Effector memory CD4-positive, alpha-beta T cell (primary cell): ENCODE results near the gene TBC1D25.

ENCODE experiments used
- DNase-seq, 3 donors: peaks; one replicate each; pipeline ENCODE4 v3.0.0-alpha.2; 2020
- H3K27ac ChIP-seq: 2 replicates; pipeline ENCODE4 v1.7.0; 2013; ENCODE audit warnings: mild to moderate bottlenecking, low read length, moderate library complexity; ENCODE audit not compliant: insufficient read depth, poor library complexity, severe bottlenecking
- H3K27me3 ChIP-seq: replicated peaks from 2 replicates; pipeline ENCODE4 v1.7.0; 2013; ENCODE audit warnings: mild to moderate bottlenecking, low read length; ENCODE audit not compliant: insufficient read depth, control insufficient read depth, poor library complexity, severe bottlenecking
- H3K36me3 ChIP-seq: 2 replicates; pipeline ENCODE4 v1.7.0; 2013; ENCODE audit warnings: mild to moderate bottlenecking, low read length, moderate library complexity; ENCODE audit not compliant: control insufficient read depth, insufficient read depth
- H3K4me1 ChIP-seq: 2 replicates; pipeline ENCODE4 v1.7.0; 2013; ENCODE audit warnings: low read length, mild to moderate bottlenecking; ENCODE audit not compliant: control insufficient read depth, insufficient read depth, poor library complexity, severe bottlenecking
- H3K4me3 ChIP-seq: 2 replicates; pipeline ENCODE4 v1.7.0; 2013; ENCODE audit warnings: low read length, low read depth, mild to moderate bottlenecking; ENCODE audit not compliant: insufficient read depth, poor library complexity, severe bottlenecking
- H3K9me3 ChIP-seq: 2 replicates; pipeline ENCODE4 v1.7.0; 2013; ENCODE audit warnings: mild to moderate bottlenecking, low read length, moderate library complexity; ENCODE audit not compliant: control insufficient read depth

The TBC1D25 gene

DNA sequence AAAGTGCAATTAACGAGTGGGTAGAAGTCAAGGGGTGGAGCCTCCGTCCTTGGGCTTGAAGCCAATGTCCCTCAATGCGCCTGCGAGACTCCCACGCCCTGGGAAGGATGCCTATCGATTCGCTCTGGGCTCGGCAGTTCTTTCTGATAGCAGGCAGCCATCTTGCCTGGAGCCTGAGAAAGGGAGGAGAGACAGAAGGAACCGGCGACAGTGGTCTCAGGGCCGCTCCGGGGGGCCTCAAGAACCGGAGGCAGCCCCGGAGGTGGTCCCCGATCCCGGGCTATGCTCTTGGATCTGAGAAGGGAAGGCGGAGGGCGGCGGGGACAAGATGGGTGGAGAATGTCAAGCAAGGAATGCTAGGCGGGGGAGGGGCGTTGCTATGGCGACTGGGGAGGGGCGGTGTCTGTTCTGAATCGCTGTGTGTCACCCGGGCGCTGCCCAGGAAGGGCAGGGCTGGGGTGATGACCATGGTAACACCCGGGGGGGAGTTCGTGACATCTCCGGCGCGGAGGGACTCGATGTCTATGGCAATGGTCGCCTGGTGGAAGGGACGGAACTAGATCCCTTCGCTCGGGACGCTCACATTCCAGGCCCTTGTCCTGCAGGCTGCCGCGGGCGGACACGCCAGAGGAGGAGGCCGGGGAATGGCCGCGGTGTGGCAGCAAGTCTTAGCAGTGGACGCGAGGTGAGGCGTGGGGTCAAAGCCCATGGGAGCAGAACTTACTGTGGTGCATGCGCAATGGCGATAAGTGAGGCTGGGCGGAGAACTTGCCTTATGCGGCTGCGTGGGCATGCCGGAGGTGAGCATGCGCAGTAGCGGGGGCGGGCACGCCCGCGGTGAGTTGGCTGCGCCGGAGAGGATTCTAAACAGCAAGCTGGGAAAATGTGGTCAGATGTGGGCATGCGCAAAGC is 58.1 kb downstream of the TBC1D25 start, which contains the start of gene WDR13:
Gene WDR13 (plus strand): TSS at position 140 of the 912 bp plus-strand sequence. CDS start 505 bp downstream, at position 645.
- H3K27me3 ChIP-seq: no peaks in the 10 kb centered on the region
- peak; percentile 78 to 85 (median 85) for DNase-seq
- H3K4me3 ChIP-seq: peak within 1 kb of the TSS; percentile 74

DNA sequence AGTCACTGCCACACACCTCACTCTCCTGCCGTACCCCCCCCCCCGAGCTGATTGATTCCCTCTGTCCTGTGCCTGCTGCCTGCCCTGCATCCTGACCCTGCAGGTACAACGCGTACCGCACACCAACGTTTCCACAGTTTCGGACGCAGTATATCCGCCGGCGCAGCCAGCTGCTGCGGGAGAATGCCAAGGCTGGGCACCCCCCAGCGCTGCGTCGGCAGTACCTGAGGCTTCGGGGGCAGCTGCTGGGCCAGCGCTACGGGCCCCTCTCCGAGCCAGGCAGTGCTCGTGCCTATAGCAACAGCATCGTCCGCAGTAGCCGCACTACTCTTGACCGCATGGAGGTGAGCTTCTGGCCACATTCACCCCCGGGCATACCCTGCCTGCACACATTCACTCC is 59.1 kb downstream of the TBC1D25 start:
- Histone ChIP-seq H3K36me3 (peaks cover 10% of the 10 kb centered on the region), H3K9me3 (no peaks in the 10 kb centered on the region), H3K4me1 (no peaks in the 10 kb centered on the region), H3K27me3 (no peaks in the 10 kb centered on the region), H3K4me3 (no peak overlapping the region), H3K27ac (peak overlapping the region; percentile 98)
- DNase-seq: no peak

More for the DNA sequence above, 58.1 kb downstream of the TBC1D25 start, which contains the start of gene WDR13:
- Histone ChIP-seq H3K4me1 (no peaks in the 10 kb centered on the region), H3K36me3 (peaks cover 10% of the 10 kb centered on the region), H3K9me3 (no peaks in the 10 kb centered on the region), H3K27ac (peak within 1 kb of the TSS; percentile 98)

DNA sequence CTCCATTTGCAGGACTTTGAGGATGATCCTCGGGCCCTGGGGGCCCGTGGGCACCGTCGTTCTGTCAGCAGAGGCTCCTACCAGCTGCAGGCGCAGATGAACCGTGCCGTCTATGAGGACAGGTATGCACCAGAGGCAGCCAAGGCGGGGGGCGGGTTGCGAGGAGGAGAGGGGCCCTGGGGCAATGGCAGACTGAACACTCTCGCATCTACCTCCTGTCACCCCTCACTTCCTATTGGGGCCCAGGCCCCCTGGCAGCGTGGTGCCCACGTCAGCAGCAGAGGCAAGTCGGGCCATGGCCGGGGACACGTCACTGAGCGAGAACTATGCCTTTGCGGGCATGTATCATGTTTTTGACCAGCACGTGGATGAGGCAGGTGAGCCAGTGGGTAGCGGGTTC is 59.8 kb downstream of the TBC1D25 start:
- H3K27ac ChIP-seq: no peak overlapping the region
- no peaks in the 10 kb centered on the region for H3K4me1 ChIP-seq
- no peaks in the 10 kb centered on the region for H3K9me3 ChIP-seq
- peaks cover 10% of the 10 kb centered on the region for H3K36me3 ChIP-seq
- no peaks in the 10 kb centered on the region for H3K27me3 ChIP-seq
- no peak for DNase-seq
- no peak overlapping the region for H3K4me3 ChIP-seq

DNA sequence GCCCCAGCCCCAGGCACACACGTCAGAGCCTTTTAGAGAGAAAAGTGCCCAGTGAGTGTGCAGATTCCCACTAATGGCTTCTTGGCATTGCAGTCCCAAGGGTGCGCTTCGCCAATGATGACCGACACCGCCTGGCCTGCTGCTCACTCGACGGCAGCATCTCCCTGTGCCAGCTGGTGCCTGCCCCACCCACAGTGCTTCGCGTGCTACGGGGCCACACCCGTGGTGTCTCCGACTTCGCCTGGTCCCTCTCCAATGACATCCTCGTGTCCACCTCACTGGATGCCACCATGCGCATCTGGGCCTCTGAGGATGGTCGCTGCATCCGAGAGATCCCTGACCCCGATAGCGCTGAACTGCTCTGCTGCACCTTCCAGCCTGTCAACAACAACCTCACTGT is 60.7 kb downstream of the TBC1D25 start:
- H3K9me3 ChIP-seq: no peaks in the 10 kb centered on the region
- no peak for DNase-seq
- no peak overlapping the region for H3K4me3 ChIP-seq
- H3K36me3 ChIP-seq: peaks cover 10% of the 10 kb centered on the region
- no peaks in the 10 kb centered on the region for H3K4me1 ChIP-seq
- no peaks in the 10 kb centered on the region for H3K27me3 ChIP-seq
- H3K27ac ChIP-seq: no peak overlapping the region

DNA sequence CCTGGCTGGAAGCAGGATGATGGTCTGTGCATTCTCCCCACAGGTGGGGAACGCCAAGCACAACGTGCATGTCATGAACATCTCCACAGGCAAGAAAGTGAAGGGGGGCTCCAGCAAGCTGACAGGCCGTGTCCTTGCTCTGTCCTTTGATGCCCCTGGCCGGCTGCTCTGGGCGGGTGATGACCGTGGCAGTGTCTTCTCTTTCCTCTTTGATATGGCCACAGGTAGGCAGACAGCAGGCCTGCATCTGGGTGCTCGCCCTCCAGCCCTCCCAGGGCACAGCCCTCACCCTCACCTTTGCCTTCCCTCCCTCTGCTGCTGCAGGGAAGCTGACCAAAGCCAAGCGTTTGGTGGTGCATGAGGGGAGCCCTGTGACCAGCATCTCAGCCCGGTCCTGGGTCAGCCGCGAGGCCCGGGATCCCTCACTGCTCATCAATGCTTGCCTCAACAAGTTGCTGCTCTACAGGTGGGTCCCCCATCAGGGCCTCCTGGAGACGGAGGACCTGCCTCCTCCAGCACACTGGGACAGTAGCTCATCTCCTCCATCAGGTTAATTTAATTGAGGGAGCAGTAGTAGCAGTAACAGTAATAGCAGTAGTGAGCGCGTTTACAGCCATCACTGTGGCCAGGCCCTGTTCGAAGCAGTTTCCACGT is 62.4 kb downstream of the TBC1D25 start:
- no peaks in the 10 kb centered on the region for H3K27me3 ChIP-seq
- H3K4me3 ChIP-seq: no peak overlapping the region
- H3K4me1 ChIP-seq: no peaks in the 10 kb centered on the region
- no peak overlapping the region for H3K27ac ChIP-seq
- peaks cover 10% of the 10 kb centered on the region for H3K36me3 ChIP-seq
- no peaks in the 10 kb centered on the region for H3K9me3 ChIP-seq
- DNase-seq: no peak

DNA sequence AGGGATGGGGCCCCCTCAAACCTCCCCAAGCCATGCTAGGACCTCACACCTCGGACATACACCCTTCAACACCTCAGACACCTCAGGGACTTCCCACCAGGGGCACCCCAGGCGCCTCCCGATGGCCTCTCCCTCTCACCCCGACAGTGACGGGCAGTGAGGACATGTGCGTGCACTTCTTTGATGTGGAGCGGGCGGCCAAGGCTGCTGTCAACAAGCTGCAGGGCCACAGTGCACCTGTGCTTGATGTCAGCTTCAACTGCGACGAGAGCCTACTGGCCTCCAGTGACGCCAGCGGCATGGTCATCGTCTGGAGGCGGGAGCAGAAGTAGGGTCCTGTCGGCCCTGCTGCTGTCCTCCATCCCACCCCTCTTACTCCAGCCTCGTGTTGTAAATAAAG is 65.2 kb downstream of the TBC1D25 start:
- H3K9me3 ChIP-seq: no peaks in the 10 kb centered on the region
- no peaks in the 10 kb centered on the region for H3K27me3 ChIP-seq
- no peak for DNase-seq
- peaks cover 6% of the 10 kb centered on the region for H3K36me3 ChIP-seq
- no peak overlapping the region for H3K27ac ChIP-seq
- no peaks in the 10 kb centered on the region for H3K4me1 ChIP-seq
- H3K4me3 ChIP-seq: no peak overlapping the region

DNA sequence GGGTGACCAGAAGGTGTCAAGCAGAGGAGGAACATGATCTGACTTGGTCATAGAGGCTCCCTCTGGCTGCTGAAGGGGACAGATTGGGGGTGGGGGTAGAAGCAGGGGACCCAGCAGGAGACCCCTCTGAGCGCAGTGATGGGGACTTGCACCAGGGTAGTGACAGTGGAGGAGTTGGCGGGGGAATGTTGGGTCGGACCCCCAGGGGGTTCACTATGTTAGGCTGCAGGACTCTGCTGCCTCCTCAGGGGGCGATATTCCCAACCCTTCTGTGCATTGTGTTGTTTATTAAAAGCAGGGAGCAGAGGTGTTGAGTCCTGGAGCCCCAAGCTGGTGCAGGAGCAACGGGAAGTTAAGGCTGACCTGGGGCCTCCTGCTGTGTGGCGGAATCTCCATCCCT is 66.6 kb downstream of the TBC1D25 start:
- Histone ChIP-seq H3K4me1 (no peaks in the 10 kb centered on the region), H3K9me3 (no peaks in the 10 kb centered on the region), H3K36me3 (no peaks in the 10 kb centered on the region), H3K27me3 (no peaks in the 10 kb centered on the region), H3K4me3 (no peak overlapping the region), H3K27ac (no peak overlapping the region)
- DNase-seq: no peak

DNA sequence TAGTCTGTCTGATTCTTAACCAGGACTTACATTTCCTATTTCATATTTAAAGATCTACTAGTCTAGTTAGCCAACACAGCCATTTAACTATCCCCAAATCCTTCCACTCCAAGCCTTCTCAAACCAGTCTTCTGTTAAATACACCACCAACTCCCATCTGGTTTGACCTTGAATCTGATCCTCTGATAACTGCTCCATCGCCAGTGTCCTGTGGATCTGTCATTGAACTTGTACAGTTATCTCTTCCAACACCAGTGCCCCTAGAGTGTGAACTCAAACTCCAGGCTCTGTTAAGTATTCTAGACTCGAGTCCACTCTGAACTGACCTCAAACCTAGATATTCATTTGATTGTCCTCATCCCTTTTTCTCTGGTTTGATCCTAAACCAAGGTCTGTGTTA is 72.2 kb downstream of the TBC1D25 start:
- H3K4me1 ChIP-seq: no peaks in the 10 kb centered on the region
- H3K4me3 ChIP-seq: no peak overlapping the region
- DNase-seq: no peak
- no peaks in the 10 kb centered on the region for H3K27me3 ChIP-seq
- H3K36me3 ChIP-seq: no peaks in the 10 kb centered on the region
- no peak overlapping the region for H3K27ac ChIP-seq
- H3K9me3 ChIP-seq: no peaks in the 10 kb centered on the region
